Ectodermal cell (in vitro differentiated cells): ENCODE measurements around the gene MYBBP1A.

Source experiments
- H3K27ac ChIP-seq: 2 replicates; pipeline ENCODE4 v1.7.0; 2013; ENCODE audit warnings: mild to moderate bottlenecking, low read depth, low read length; ENCODE audit not compliant: insufficient read depth, poor library complexity, severe bottlenecking
- H3K27me3 ChIP-seq: 2 replicates; pipeline ENCODE4 v1.7.0; 2013; ENCODE audit warnings: mild to moderate bottlenecking, low read length; ENCODE audit not compliant: insufficient read depth, control insufficient read depth, poor library complexity, severe bottlenecking
- H3K36me3 ChIP-seq: one replicate; pipeline ENCODE4 v1.7.0; 2013; ENCODE audit warnings: low read length; ENCODE audit not compliant: control insufficient read depth, insufficient read depth
- H3K4me1 ChIP-seq: one replicate; pipeline ENCODE4 v1.7.0; 2013; ENCODE audit warnings: low read length; ENCODE audit not compliant: control insufficient read depth, insufficient read depth
- H3K4me3 ChIP-seq: 2 replicates; pipeline ENCODE4 v1.7.0; 2013; ENCODE audit warnings: low read depth, low read length, control low read depth; ENCODE audit not compliant: insufficient read depth
- H3K9me3 ChIP-seq: 2 replicates; pipeline ENCODE4 v1.7.0; 2013; ENCODE audit warnings: mild to moderate bottlenecking, low read length, moderate library complexity; ENCODE audit not compliant: control insufficient read depth
- WGBS, 2 experiments: methylation state at CpG; one replicate each; pipeline ENCODE4 v1.1.7; 2013; ENCODE audit warnings: missing lambda C conversion rate in 2 of 2; 5-methylcytosine and 5-hydroxymethylcytosine counted together

The MYBBP1A gene

GRCh38 chr17:4490109-4490591 is 65.0 kb downstream of the MYBBP1A start:
- Histone ChIP-seq H3K27ac (no peak overlapping the region), H3K27me3 (no peaks in the 10 kb centered on the region), H3K9me3 (no peaks in the 10 kb centered on the region), H3K36me3 (no peaks in the 10 kb centered on the region), H3K4me1 (no peaks in the 10 kb centered on the region), H3K4me3 (no peak overlapping the region)
- WGBS, 2 experiments = 89 to 91% methylated on average over 9 of the region's 9 CpGs

GRCh38 chr17:4488989-4489595 is 66.1 kb downstream of the MYBBP1A start:
- Histone ChIP-seq H3K27me3 (no peaks in the 10 kb centered on the region), H3K27ac (no peak overlapping the region), H3K9me3 (no peaks in the 10 kb centered on the region), H3K36me3 (no peaks in the 10 kb centered on the region), H3K4me3 (no peak overlapping the region), H3K4me1 (no peaks in the 10 kb centered on the region)
- 89 to 94% methylated on average over 15 of the region's 15 CpGs for WGBS, 2 experiments
